GM19463 (cell line): Measurements from ENCODE around the gene MARCKSL1.
A peak's percentile ranks its signal among the peaks of the same experiment; 100 is the strongest.

Source experiments
- ATAC-seq: cut with Tn5 transposase; IDR thresholded peaks from one replicate; pipeline ENCODE4 v1.9.1; 2021; ENCODE audit warnings: mild to moderate bottlenecking, moderate library complexity; ENCODE audit not compliant: unreplicated experiment

Gene MARCKSL1

DNA sequence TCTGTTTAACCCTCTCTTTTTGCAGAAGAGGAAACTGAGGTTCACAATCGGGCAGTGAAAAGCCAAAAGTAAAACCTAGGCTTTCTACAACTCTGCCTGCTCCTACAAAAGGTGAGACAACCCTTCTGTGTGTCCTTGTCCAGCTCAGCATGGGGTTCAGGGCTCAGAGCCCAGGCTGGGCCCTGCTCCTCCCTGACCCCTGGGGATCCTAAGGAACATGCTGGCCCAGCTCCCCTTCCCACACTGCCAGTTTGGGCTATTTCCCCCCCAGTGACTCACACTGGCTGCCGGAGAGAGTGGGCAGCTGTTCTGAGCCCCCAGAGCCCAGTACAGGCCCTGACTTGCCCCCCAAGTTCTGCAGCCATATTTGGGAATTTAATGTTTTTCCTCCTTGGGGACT lies 17.4 kb upstream of the MARCKSL1 start:
- no peak for ATAC-seq

DNA sequence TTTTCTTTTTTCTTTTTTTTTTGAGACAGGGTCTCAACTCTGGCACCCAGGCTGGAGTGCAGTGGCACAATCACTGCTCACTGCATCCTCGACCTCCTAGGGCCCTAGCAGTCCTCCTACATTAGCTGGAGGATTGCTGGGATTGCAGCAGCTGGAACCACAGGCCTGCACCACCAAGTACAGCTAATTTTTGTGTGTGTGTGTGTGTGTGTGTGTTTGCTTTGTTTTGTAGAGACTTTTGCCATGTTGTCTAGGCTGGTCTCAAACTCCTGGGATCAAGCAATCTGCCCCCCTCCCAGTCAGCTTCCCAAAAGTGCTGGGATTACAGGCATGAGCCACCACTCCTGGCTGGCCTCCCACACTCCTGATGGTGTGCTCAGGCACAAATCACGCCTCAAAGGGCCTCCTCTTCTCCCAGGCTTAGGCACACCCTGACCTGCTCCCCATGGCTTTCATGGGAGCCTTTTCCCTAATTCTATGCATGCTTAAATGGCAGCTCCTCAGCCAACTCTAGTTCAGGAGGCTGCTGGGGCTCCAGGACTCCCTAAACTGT lies 16.9 kb upstream of the MARCKSL1 start:
- ATAC-seq = no peak

DNA sequence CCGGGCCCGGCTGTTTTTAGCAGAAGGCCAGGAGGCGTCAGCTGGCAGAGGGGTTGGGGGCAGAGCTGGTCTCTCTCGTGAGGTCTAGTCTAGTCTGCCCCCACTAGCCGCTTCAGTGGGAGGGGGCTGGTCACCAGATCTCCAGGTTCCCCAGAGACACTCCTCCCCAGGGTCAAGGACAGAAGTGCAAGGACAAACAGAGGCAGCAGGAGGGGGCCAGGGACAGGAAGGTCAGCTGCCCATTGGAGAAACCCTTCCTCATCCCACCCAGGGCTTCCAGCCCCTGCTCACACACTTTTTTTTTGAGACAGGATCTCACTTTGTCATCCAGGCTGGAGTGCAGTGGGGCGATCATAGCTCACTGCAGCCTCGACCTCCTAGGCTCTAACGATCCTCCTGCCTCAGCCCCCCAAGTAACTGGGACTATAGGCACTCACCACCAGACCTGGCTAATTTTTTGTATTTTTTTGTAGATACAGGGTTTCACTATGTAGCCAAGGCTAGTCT lies 16.3 kb upstream of the MARCKSL1 start:
- no peak for ATAC-seq

- peak; percentile 89 for ATAC-seq
Measured at GRCh38 chr1:32351399-32352238, 15.6 kb upstream of the MARCKSL1 start.

DNA sequence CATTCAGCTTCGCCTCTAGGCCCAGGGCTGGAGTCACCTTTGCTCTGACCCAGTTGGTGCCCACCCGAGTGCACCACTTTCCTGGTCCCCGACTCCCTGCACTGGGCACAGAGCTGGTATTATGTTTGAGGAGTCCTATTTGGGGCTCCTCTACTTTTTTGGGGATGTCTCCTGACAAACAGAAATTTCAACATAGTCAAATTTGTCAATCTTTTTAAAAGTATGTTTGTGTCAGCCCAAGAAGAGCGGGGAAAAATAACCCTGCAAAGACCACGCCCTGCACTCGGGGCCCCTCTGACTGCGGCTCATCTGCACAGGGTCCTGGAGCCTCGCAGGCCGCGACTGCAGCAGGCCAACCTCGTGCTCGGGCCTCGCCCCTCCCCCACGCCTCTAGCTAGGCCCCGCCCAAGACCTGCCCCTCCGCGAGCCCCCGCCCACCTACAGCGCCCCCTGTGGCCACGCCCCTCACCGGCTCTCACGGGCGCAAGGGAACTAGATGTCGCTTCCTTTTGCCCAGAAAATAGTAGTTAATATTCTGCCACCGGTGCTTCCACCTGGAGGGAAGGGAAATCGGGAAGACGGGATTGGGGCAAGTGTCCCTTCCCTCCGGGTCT lies 14.9 kb upstream of the MARCKSL1 start:
- peak; percentile 36 for ATAC-seq

DNA sequence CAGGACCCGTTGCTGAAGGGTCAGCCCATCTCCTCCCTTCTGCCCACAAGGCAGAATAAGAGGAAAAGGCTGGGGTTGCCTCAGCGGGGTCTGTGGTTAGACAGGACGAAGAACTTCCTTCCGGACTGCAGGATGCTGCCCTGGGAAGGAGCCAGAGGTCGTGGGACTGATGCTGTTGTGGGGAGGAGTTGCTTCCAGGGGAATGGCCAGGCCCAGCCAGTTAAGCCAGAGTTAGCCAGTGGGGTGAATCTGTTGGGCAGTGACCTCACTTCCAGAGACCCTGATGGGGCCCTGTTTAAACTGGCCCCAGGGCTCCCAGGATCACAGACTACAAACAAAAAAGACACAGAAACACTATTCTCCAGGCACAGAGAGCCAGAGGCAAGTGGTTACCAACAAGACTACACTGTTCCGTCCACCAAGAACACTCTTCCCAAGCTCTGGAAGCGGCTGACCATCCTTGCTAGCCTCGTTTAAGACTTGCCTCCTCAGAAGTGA lies 13.2 kb upstream of the MARCKSL1 start:
- ATAC-seq = no peak

DNA sequence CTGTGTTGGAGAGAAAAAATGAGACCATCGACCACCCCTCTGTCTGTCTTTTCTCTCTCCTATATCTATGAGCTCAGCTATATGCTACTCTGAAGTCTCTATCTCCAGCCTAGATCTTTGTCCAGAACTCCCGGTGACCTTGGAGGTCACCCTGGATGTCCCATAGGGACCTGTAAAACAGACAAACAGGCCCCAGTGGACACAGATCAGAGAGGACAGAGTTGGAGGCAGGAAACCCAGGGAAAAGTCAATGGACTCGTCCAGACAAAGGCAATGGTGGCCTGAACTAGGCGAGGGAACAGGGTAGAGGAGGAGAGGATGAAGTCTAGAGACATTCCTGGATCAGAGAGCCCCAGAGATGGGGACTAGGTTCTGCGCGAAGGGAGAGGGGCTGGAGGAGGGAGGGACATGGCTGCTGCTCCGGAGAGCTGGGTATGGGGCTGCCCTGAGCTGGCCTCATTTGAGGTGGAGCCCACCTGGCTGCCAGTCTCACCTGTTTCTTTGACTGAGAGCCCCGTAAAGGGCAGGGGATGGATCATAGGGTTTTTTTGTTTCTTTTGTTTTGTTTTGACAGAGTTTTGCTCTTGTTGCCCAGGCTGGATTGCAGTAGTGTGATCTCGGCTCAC lies 10.6 kb upstream of the MARCKSL1 start:
- ATAC-seq = no peak

- no peak for ATAC-seq
Measured at GRCh38 chr1:32345289-32345827, 9.3 kb upstream of the MARCKSL1 start.

DNA sequence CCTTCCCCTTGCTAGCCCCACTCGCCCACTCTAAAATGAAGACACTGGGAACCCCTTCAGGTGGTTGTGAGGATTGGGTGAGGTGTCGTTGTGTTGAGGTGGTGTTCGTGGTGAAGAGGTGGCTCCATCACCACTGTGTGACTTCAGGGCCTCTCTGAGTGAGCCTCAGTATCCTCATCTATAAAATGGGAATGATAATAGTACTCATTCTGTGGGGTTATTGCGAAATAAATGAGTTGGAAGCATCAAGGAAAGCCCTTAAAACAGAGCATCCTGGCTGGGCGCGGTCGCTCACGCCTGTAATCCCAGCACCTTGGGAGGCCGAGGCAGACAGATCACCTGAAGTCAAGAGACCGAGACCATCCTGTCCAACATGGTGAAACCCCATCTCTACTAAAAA lies 6.7 kb upstream of the MARCKSL1 start:
- no peak for ATAC-seq

- ATAC-seq = no peak
Measured at GRCh38 chr1:32341971-32342370, 5.9 kb upstream of the MARCKSL1 start.

DNA sequence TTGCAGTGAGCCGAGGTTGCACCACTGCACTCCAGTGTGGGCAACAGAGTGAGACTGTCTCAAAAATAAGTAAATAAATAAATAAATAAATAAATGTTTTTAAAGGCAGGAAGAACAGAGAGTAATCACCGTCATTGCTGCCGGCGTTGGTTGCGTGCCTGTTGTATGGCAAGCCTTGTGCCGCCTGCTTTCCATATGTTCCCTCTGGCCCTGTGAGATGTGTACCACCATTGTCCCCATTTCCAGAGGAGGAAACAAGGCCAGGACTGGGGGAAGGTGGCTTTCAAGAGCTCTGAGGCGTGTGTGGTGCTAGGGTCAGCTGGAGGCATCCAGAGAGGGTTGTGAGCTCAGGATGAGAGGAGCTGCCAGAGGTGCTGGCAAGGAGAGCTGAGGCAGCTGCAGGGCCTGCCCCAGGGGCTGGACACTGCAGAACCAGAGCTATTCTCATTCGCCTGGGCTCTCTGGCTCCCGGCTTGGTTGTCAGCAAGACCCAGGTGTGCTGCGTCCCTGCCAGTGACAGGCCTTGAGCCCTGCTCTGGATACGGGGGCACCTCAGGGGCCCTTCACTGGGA lies 5.2 kb upstream of the MARCKSL1 start:
- no peak for ATAC-seq

DNA sequence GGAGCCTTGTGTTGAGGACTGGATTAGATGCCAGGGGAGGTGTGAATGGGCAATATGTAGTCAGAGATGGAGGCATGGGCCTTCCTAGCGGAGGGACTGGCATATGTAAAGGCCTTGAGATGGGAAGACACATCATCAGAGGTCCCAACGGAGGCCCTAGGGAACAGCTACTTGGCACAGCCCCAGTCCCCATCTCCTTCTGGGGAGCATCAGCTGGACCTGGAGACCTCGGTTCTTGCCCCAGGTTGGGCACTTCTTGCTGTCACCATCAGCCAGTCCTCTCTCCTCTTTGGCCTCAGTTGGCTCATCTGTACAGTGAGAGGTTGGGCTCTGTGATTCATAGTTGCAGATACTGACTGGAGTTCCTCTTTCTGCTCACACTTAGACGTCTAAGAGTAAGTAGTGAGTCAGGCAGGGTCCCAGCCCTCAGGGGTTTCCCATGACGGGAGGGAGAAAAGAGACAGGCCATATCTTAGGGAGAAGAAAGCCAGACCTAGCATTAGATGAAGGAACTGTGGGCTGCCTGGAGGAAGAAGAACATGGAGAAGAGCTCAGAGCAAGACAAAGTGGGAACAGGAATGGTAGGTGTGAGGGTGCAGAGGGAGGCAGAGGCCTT lies 3.4 kb upstream of the MARCKSL1 start:
- peak; percentile 34 for ATAC-seq

- no peak for ATAC-seq
Measured at GRCh38 chr1:32338637-32339145, 2.7 kb upstream of the MARCKSL1 start.

DNA sequence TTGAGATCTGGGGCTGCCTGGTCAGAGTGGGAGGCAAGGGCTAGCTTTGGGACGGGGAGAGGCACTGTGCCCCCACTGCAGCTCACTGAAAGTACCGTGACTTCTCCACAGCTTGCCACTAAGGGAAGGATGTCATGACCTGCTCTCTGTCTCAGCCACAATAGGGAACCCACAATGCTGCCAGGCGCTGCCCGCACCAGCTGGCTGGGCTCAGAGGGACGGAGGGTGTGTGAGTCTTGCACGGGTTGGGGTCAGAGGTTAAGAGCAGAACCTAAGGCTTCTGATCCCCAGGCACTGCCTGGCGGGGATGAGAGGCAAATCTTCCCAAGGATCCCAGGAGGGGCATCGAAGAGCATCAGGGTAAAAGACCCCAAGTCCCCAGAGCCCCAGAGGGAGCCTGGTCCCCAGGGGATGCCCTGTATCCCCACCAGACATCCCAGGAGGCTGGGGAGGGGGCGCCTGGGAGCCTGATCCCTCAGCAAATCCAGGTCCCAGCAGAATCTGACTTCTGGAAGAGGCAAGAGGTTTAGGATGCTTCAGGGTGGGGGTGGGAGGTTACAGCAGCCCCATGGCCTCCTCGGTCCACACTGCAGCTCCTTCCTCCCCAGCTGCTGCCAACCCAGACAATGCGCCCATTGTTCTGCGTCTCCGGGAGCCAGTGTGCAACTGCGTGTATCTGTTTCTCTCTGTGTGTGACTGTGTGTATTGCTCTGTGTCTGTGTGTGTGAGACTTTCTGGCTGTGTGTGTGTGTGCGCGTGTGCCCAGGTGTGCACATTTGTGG lies 2.0 kb upstream of the MARCKSL1 start:
- peak; percentile 33 for ATAC-seq

GRCh38 chr1:32336963-32337675 lies 1.1 kb upstream of the MARCKSL1 start:
- ATAC-seq = peak; percentile 30

DNA sequence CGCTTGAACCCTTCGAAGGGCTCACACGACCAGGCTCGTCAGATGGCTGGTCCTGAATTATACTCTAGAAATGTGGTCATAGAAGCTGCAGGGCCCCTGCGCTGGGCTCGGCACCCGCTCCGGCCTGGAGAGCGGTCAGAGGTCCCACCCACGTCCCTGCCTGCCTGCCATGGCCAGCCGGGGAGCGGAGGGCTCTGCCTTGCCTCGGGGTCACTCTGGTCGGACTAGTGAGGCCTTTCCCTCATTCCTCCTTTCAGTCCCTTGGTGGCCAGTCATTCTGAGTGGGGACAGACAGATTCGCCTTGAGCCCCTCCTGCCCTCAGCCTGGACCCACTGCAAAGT lies 529 bp upstream of the MARCKSL1 start:
- no peak for ATAC-seq

- ATAC-seq = no peak
Measured at GRCh38 chr1:32335535-32335789, 571 bp downstream of the MARCKSL1 start.

DNA sequence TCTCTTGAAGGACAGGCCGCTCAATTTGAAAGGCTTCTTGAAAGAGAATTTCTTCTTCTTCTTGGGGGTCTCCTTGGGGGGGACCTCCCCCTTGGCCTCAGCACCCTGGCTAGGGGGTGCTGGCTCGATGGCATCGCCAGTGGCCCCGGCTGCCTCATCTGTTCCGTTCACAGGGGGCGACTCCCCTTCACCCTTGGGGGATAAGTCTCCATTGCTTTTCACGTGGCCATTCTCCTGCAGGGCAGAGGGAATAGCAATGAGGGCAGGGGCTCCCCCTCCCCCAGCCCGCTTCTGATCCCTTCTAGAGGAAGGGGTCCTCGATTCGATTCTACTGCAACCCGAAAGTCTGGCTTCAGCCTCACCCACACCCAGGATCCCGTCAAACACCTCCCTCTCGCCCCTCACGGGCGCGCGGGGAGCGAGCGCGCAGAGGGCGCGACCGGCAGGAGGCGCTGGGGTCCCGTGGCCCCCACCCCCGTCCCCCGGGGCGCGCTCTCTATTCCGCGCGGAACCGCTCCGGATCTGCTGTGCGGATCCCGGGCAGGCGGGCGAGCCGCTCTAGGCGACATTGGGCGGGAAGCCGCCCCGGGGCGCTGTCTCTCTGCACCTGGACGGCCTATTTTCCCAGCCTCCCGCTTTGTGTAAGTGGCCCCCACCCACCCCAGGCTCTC lies 1.0 kb downstream of the MARCKSL1 start:
- no peak for ATAC-seq
